Stimulated activated naive B cell treated with anti-CD40 and anti-IgM and Interleukin-4, amounts not matched to agents 10 μg/mL and 1 μg/mL and 100 μg/mL, for 72 hours (primary cell): ENCODE data around the gene PRDX5.
A peak's percentile ranks its signal among the peaks of the same experiment; 100 is the strongest.

Source experiments
- ATAC-seq, 2 donors: fragments of 150-1000 bp; cut with Tn5 transposase; replicated peaks; 2 replicates each; pipeline ENCODE4 v1.10.0; 2021; ENCODE audit warnings: moderate library complexity in 1 of 2
- DNase-seq: peaks from one replicate; pipeline ENCODE4 v3.0.0; 2021
- H3K27ac Mint-ChIP-seq: one replicate; pipeline ENCODE4 v1.8.0; 2022; ENCODE audit warnings: mild to moderate bottlenecking, mixed read lengths
- H3K27me3 Mint-ChIP-seq, 2 donors: one replicate each; pipeline ENCODE4 v1.8.0; 2022; ENCODE audit warnings: mixed read lengths in 2 of 2
- H3K36me3 Mint-ChIP-seq, 2 donors: one replicate each; pipeline ENCODE4 v1.8.0; 2022; ENCODE audit warnings: mixed read lengths in 2 of 2, mild to moderate bottlenecking in 1 of 2
- H3K4me1 Mint-ChIP-seq, 2 donors: one replicate each; pipeline ENCODE4 v1.8.0; 2022; ENCODE audit warnings: mixed read lengths in 2 of 2, mild to moderate bottlenecking in 1 of 2
- H3K4me3 Mint-ChIP-seq, 2 donors: one replicate each; pipeline ENCODE4 v1.8.0; 2022; ENCODE audit warnings: mild to moderate bottlenecking in 2 of 2, mixed read lengths in 2 of 2, moderate library complexity in 1 of 2
- H3K9me3 Mint-ChIP-seq, 2 donors: one replicate each; pipeline ENCODE4 v1.8.0; 2022; ENCODE audit warnings: mixed read lengths in 2 of 2, mild to moderate bottlenecking in 1 of 2

The PRDX5 gene

GRCh38 chr11:64284962-64285884 is 32.7 kb upstream of the PRDX5 start, which contains the start of gene GPR137:
GPR137 (plus strand) TSS chr11:64285848; CDS start chr11:64286525, 677 bp downstream.
- Mint-ChIP-seq H3K4me1 (peaks cover 24 to 43% of the 10 kb centered on the region in 2 donors), H3K9me3 (no peaks in the 10 kb centered on the region), H3K27ac (peak within 1 kb of the TSS; percentile 97), H3K27me3 (no peaks in the 10 kb centered on the region), H3K36me3 (peaks cover 14 to 29% of the 10 kb centered on the region in 2 donors), H3K4me3 (peak within 1 kb of the TSS; percentile 92 to 93)
- peak; percentile 85 for DNase-seq
- ATAC-seq: peak; percentile 70 to 73

DNA sequence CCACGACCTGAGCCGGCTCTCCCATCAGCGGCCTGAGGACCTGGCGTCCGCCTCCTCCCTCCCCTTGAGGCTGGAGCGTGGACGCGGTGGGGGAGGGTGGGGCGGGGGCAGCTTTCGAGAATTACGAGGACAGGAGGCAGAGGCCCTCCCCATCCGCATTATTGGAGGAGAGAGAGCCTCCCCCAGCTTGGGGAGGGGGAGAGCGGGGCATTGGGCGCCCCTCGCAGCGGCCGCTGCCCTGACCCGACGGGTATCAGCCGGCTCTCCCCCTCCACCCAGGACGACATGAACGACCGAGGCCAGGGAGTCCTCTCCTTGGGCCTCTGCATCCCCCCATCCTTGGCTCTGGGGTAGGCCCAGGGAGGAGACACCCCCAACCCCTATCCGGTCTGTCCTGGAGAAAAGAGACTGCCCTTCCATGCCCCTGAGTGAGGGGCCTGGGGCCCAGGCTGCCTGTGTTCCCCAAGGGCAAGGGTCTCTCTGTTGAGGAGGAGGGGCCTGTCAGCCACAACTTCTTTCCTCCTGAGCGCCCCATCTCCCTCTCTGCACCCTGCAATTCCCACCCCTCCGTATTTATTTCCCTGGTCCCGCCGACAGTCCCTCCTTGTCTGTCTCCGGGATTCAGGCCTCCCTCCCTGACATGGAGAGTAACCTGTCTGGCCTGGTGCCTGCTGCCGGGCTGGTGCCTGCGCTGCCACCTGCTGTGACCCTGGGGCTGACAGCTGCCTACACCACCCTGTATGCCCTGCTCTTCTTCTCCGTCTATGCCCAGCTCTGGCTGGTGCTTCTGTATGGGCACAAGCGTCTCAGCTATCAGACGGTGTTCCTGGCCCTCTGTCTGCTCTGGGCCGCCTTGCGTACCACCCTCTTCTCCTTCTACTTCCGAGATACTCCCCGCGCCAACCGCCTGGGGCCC is 31.8 kb upstream of the PRDX5 start:
- no peaks in the 10 kb centered on the region for H3K9me3 Mint-ChIP-seq
- H3K4me1 Mint-ChIP-seq: peaks cover 27 to 50% of the 10 kb centered on the region in 2 donors
- no peak for ATAC-seq
- H3K27me3 Mint-ChIP-seq: peaks cover 7 to 9% of the 10 kb centered on the region in 2 donors
- no peak for DNase-seq
- peak overlapping the region; percentile 91 for H3K27ac Mint-ChIP-seq
- H3K36me3 Mint-ChIP-seq: peaks cover 9 to 30% of the 10 kb centered on the region in 2 donors
- peak overlapping the region; percentile 92 to 93 for H3K4me3 Mint-ChIP-seq

- H3K27ac Mint-ChIP-seq: peak overlapping the region; percentile 91
These were observed 31.1 kb upstream of the PRDX5 start for GRCh38 chr11:64286801-64287159.

DNA sequence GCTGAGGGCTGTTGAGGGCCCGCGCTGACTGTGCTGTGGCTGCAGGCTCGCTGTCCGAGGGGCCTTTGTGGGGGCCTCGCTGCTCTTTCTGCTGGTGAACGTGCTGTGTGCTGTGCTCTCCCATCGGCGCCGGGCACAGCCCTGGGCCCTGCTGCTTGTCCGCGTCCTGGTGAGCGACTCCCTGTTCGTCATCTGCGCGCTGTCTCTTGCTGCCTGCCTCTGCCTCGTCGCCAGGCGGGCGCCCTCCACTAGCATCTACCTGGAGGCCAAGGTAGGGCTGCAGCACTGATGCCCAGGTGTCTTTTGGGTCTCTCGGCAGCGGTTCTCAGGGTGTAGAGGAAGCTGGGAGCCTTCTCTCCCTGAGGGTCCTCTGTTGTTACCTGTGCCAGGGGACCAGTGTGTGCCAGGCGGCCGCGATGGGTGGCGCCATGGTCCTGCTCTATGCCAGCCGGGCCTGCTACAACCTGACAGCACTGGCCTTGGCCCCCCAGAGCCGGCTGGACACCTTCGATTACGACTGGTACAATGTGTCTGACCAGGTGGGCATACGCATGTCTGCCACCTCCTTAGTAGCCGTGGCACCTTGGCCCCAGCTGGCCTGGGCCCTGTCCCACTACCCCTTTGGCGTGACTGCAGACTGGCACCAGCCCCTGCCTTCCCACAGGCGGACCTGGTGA is 30.1 kb upstream of the PRDX5 start:
- Mint-ChIP-seq H3K4me3 (peak overlapping the region in 1 of 2 donors; percentile 52), H3K27ac (peak overlapping the region; percentile 56), H3K27me3 (peaks cover 13 to 14% of the 10 kb centered on the region in 2 donors), H3K9me3 (no peaks in the 10 kb centered on the region), H3K4me1 (peaks cover 27 to 47% of the 10 kb centered on the region in 2 donors), H3K36me3 (peaks cover 4 to 17% of the 10 kb centered on the region in 2 donors)
- ATAC-seq (no peak), DNase-seq (no peak)

More at GRCh38 chr11:64286801-64287159, 31.1 kb upstream of the PRDX5 start:
- H3K9me3 Mint-ChIP-seq: no peaks in the 10 kb centered on the region
- peaks cover 5 to 23% of the 10 kb centered on the region in 2 donors for H3K36me3 Mint-ChIP-seq
- ATAC-seq (no peak), DNase-seq (no peak)
- H3K27me3 Mint-ChIP-seq: peaks cover 8 to 9% of the 10 kb centered on the region in 2 donors
- peak overlapping the region; percentile 90 to 93 for H3K4me3 Mint-ChIP-seq
- peaks cover 27 to 44% of the 10 kb centered on the region in 2 donors for H3K4me1 Mint-ChIP-seq

GRCh38 chr11:64288353-64288750 is 29.6 kb upstream of the PRDX5 start:
- Mint-ChIP-seq H3K4me1 (peaks cover 23 to 46% of the 10 kb centered on the region in 2 donors), H3K4me3 (no peak overlapping the region), H3K36me3 (peaks cover 3 to 15% of the 10 kb centered on the region in 2 donors)

DNA sequence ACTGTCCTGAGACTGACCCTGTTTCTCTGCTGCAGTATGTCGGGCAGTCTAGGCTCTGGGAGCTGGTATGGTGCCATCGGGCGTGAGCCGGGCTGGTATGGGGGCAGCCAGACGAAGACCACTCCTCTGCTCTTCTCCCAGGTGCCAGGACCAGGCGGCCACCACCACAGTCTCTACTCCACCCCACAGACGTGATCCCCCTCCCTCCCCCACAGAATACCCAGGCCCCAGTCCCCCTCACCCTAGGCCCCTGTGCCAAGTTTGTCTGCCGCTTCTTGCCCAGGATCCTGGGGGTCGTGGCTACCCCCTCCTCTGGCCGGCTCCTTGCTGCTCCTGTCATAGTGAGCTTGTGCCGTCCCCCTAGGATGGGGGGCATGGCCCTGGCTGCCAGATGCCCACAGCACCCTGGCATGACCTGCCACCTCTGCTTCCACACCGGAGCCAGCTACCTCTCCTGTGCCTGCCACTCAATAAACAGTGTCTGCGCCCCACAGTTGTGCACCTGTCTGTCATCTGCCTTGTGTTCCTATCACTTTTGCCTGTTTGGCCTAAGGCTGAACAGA is 28.8 kb upstream of the PRDX5 start:
- H3K9me3 Mint-ChIP-seq: no peaks in the 10 kb centered on the region
- H3K4me1 Mint-ChIP-seq: peaks cover 20 to 38% of the 10 kb centered on the region in 2 donors
- ATAC-seq: no peak
- DNase-seq: no peak
- H3K36me3 Mint-ChIP-seq: peaks cover 3 to 15% of the 10 kb centered on the region in 2 donors
- H3K27me3 Mint-ChIP-seq: peaks cover 21 to 24% of the 10 kb centered on the region in 2 donors
- H3K27ac Mint-ChIP-seq: no peak overlapping the region
- H3K4me3 Mint-ChIP-seq: no peak overlapping the region

More at GRCh38 chr11:64288353-64288750, 29.6 kb upstream of the PRDX5 start:
- no peak for ATAC-seq
- Mint-ChIP-seq H3K27me3 (peaks cover 17 to 19% of the 10 kb centered on the region in 2 donors), H3K27ac (no peak overlapping the region), H3K9me3 (no peaks in the 10 kb centered on the region)
- DNase-seq: no peak

DNA sequence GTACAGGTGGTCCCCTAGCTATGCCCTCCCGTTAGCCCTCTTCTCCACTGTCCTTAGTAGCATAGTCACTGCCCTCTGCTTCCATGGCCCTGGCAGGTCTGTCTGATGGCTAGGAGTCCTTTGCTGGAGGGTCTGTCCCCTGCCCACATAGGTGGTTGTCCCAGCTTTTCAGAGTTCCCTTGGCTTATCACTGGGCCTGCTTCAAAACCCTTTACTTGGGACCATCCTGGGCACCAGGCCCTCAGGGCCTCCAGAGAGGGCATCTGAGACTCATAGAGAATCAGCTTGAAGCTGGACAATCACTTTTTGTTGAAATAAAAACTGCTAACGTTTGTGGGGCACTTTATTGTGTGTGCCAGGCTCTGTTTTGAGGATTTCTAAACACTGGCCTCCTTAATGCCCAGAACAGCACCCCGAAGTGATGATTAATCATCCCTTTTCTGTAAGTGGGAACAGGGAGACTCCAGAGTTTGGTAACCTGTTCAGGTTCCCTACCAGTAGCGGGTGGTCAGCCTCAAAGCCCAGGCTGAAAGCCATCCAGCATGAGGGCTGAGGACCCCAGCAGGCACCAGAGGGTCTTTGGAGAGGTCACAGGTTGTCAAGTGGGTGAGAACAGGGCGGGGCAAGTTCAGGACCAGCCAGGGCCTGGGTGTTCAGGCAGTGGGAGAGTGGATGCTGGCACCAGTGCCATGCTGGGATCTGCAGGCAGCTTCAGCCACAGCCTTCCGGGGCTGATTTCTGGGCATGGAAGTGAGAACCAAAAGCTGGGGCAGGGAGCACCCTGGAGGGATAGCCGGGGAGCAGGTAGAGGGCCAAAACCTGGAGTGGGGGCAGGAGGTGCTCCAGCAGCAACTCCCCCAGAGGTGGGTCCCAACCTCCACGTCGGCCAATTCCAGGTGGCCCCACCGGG is 27.3 kb upstream of the PRDX5 start:
- Mint-ChIP-seq H3K27me3 (peaks cover 31 to 40% of the 10 kb centered on the region in 2 donors), H3K9me3 (no peaks in the 10 kb centered on the region), H3K4me1 (peaks cover 18 to 35% of the 10 kb centered on the region in 2 donors), H3K27ac (peak overlapping the region; percentile 62), H3K36me3 (peaks cover 3 to 15% of the 10 kb centered on the region in 2 donors), H3K4me3 (peak overlapping the region; percentile 53 to 66)
- DNase-seq: no peak
- ATAC-seq: no peak

DNA sequence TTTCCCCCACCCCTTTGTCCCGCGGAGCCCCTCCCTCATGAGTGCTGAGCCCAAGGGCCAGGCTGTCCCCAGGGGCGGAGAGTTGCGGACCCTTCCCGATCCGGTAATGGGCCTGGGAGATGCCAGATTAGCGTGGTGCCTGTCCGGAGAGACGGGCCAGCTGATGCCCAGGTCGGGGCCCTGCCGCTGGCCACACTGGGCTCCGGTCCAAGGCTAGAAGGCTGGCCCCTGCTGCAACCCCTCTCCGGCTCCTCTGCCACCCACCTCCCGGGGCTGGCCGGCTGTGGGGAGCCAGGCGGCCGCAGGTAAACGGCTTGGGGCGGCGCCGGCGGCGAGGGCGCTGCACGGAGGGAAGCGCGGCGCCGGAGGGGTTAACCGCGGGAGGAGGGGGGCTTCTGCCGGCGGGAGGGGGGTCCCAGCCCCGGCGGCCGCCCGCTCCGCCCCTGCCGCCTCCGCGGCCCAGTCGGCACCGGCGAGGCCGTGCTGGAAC is 26.6 kb upstream of the PRDX5 start, which contains the start of gene KCNK4:
KCNK4 (plus strand) TSS at position 41 of the 490 bp plus-strand sequence. CDS start 1,717 bp downstream, outside the sequence.
- H3K36me3 Mint-ChIP-seq: peaks cover 3 to 15% of the 10 kb centered on the region in 2 donors
- peaks cover 16 to 32% of the 10 kb centered on the region in 2 donors for H3K4me1 Mint-ChIP-seq
- peak within 1 kb of the TSS; percentile 62 for H3K27ac Mint-ChIP-seq
- DNase-seq (no peak), ATAC-seq (peak in 1 of 2 donors; percentile 9)
- no peaks in the 10 kb centered on the region for H3K9me3 Mint-ChIP-seq
- peaks cover 34 to 41% of the 10 kb centered on the region in 2 donors for H3K27me3 Mint-ChIP-seq
- H3K4me3 Mint-ChIP-seq: peak within 1 kb of the TSS; percentile 66 to 79

- Mint-ChIP-seq H3K27ac (no peak overlapping the region), H3K4me3 (peak overlapping the region; percentile 79 to 81), H3K4me1 (peaks cover 10 to 26% of the 10 kb centered on the region in 2 donors), H3K9me3 (no peaks in the 10 kb centered on the region), H3K27me3 (peaks cover 40 to 47% of the 10 kb centered on the region in 2 donors), H3K36me3 (peaks cover 3 to 15% of the 10 kb centered on the region in 2 donors)
- DNase-seq: no peak
- peak; percentile 52 to 66 for ATAC-seq
These were observed 26.0 kb upstream of the PRDX5 start for GRCh38 chr11:64291752-64292459.

DNA sequence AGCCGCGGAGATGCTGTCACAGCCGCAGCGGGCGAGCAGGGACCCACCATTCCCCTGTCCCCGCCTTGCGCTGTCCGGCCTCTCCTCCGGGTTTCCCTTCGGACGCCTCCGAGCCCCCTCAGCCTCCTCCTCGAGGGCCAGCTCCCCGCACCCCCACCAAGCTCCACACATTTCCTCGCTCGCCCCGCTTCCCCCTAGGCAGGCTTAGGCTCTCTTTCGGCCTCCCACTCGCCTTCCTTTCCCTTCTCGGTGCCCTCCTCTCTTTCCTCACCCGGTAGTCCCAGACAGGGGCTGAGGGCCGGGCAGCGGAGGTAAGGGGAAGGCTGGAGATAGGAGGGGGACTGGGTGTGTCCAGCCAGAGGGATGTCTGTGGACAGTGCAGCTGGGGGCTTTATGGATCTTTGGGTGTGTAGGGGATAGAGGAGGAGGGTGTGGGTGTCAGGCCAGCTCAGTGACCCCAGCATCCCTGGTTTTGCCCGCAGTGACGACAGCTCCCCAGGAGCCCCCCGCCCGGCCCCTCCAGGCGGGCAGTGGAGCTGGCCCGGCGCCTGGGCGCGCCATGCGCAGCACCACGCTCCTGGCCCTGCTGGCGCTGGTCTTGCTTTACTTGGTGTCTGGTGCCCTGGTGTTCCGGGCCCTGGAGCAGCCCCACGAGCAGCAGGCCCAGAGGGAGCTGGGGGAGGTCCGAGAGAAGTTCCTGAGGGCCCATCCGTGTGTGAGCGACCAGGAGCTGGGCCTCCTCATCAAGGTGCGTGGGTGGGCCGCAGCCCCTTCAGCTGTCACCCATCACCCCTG is 25.3 kb upstream of the PRDX5 start:
- Mint-ChIP-seq H3K4me1 (peaks cover 12 to 27% of the 10 kb centered on the region in 2 donors), H3K27ac (no peak overlapping the region), H3K36me3 (peaks cover 3 to 15% of the 10 kb centered on the region in 2 donors), H3K27me3 (peaks cover 48 to 54% of the 10 kb centered on the region in 2 donors), H3K4me3 (peak overlapping the region; percentile 79 to 81), H3K9me3 (no peaks in the 10 kb centered on the region)
- ATAC-seq (peak in 1 of 2 donors; percentile 39), DNase-seq (no peak)

DNA sequence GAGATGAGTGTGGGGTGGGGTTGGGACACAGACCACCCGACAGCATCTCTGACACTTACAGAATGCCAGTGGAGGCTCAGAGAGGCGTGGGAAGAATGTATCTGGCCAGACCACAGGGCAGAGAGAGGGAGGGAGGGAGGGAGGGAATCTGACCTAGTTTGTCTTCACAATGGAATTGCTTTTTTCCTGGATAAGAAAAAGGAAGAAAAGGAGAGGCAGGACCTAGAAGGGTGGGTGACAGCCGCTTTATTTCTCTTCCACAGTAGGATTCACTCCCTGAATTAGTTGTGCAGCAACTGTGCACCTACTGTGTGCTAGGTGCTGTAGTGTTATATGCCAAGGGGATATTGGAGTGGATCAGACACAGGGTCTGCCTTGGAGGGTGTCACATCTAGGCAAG is 23.1 kb upstream of the PRDX5 start:
- Mint-ChIP-seq H3K9me3 (no peaks in the 10 kb centered on the region), H3K27ac (no peak overlapping the region), H3K36me3 (peaks cover 0 to 4% of the 10 kb centered on the region in 2 donors), H3K4me3 (no peak overlapping the region), H3K27me3 (peaks cover 61 to 76% of the 10 kb centered on the region in 2 donors), H3K4me1 (peaks cover 15 to 35% of the 10 kb centered on the region in 2 donors)
- ATAC-seq: no peak
- DNase-seq: no peak
